IMR-90 (cell line): ENCODE measurements around the gene HAP1. TPM values are rescaled to one million over a fixed set of nuclear protein-coding genes. Genes with fewer than 3 reads are reported as not detected.

Source experiments
- ATAC-seq: fragments of 200-7000 bp; cut with Tn5 transposase; 2 replicates; pipeline ENCODE4 v1.9.1; 2020; ENCODE audit warnings: low read depth, mild to moderate bottlenecking, moderate library complexity
- BruUV-seq: library from RNA; stranded (reverse); fragments of 400-500 nt; replicated peaks from 2 replicates; lab custom pipeline; 2021; lab: Mats Ljungman, UMichigan
- CTCF ChIA-PET: fragments of 300-600 bp; formaldehyde crosslinking; extraction: SDS; loops from one replicate; lab custom pipeline; 2021; ENCODE audit warnings: antibody characterized with exemption; lab: Yijun Ruan, JAX
- POLR2A ChIA-PET: fragments of 300-600 bp; sonication (Branson Sonifier 250); formaldehyde crosslinking; loops from one replicate; lab custom pipeline; 2022; ENCODE audit warnings: antibody characterized with exemption; ENCODE audit not compliant: unreplicated experiment; lab: Charles Lee
- DNase-seq: peaks from one replicate; pipeline ENCODE4 v3.0.0; 2013
- H2AFZ ChIP-seq: replicated peaks from 2 replicates; pipeline ENCODE3; 2013; ENCODE audit warnings: low read length, mild to moderate bottlenecking; ENCODE audit not compliant: poor library complexity
- H2AK5ac ChIP-seq: 2 replicates; pipeline ENCODE4 v1.6.1; 2013; ENCODE audit warnings: low read depth, low read length, inconsistent platforms
- H2AK9ac ChIP-seq: replicated peaks from 2 replicates; pipeline ENCODE3; 2013; ENCODE audit warnings: mild to moderate bottlenecking, low read depth, low read length, moderate library complexity; ENCODE audit not compliant: poor library complexity
- H2BK120ac ChIP-seq: 2 replicates; pipeline ENCODE4 v1.6.1; 2013; ENCODE audit warnings: low read depth, low read length, inconsistent platforms
- H2BK15ac ChIP-seq: 3 replicates; pipeline ENCODE4 v1.6.1; 2013; ENCODE audit warnings: low read depth, low read length, inconsistent platforms
- H2BK20ac ChIP-seq: 2 replicates; pipeline ENCODE4 v1.6.1; 2013; ENCODE audit warnings: low read depth, mild to moderate bottlenecking, inconsistent platforms, low read length, moderate library complexity
- H2BK5ac ChIP-seq: 2 replicates; pipeline ENCODE4 v1.6.1; 2013; ENCODE audit warnings: mild to moderate bottlenecking, low read depth, low read length, inconsistent platforms; ENCODE audit not compliant: poor library complexity, severe bottlenecking
- H3K14ac ChIP-seq: replicated peaks from 2 replicates; pipeline ENCODE4 v1.6.1; 2013; ENCODE audit warnings: low read depth, low read length, inconsistent platforms
- H3K18ac ChIP-seq: 2 replicates; pipeline ENCODE4 v1.6.1; 2013; ENCODE audit warnings: low read depth, low read length, control low read depth
- H3K23ac ChIP-seq: 2 replicates; pipeline ENCODE4 v1.6.1; 2013; ENCODE audit warnings: low read depth, low read length, inconsistent platforms
- H3K27ac ChIP-seq: 2 replicates; pipeline ENCODE4 v1.5.1; 2013; ENCODE audit warnings: mild to moderate bottlenecking, control low read depth, low read length; ENCODE audit not compliant: insufficient read depth
- H3K27me3 ChIP-seq: 2 replicates; pipeline ENCODE4 v1.6.1; 2013; ENCODE audit warnings: low read length; ENCODE audit not compliant: control insufficient read depth, insufficient read depth
- H3K36me3 ChIP-seq: 2 replicates; pipeline ENCODE4 v1.6.1; 2013; ENCODE audit warnings: low read length, mixed read lengths; ENCODE audit not compliant: control insufficient read depth, insufficient read depth
- H3K4ac ChIP-seq: 2 replicates; pipeline ENCODE4 v1.6.1; 2013; ENCODE audit warnings: low read depth, low read length, inconsistent platforms
- H3K4me1 ChIP-seq: 2 replicates; pipeline ENCODE4 v1.6.1; 2013; ENCODE audit warnings: low read length, mixed read lengths; ENCODE audit not compliant: control insufficient read depth, insufficient read depth
- H3K4me2 ChIP-seq: 2 replicates; pipeline ENCODE4 v1.6.1; 2013; ENCODE audit warnings: low read depth, mild to moderate bottlenecking, control low read depth, low read length, moderate library complexity
- H3K4me3 ChIP-seq: 2 replicates; pipeline ENCODE4 v1.5.1; 2013; ENCODE audit warnings: low read depth, mild to moderate bottlenecking, control low read depth, low read length, moderate library complexity; ENCODE audit not compliant: insufficient read depth
- H3K56ac ChIP-seq: 2 replicates; pipeline ENCODE4 v1.6.1; 2013; ENCODE audit warnings: low read length, inconsistent platforms; ENCODE audit not compliant: insufficient read depth; ENCODE audit errors: extremely low read depth
- H3K79me1 ChIP-seq, 2 experiments: 2 replicates each; pipeline ENCODE4 v1.6.1; 2013; ENCODE audit warnings: low read length in 2 of 2, inconsistent platforms in 1 of 2, low read depth in 1 of 2
- H3K9ac ChIP-seq: 2 replicates; pipeline ENCODE4 v1.6.1; 2013; ENCODE audit warnings: low read depth, low read length, control low read depth
- H3K9me1 ChIP-seq: 2 replicates; pipeline ENCODE4 v1.6.1; 2013; ENCODE audit warnings: low read length, inconsistent platforms; ENCODE audit not compliant: insufficient read depth
- H3K9me3 ChIP-seq: 2 replicates; pipeline ENCODE4 v1.6.1; 2013; ENCODE audit warnings: low read length; ENCODE audit not compliant: control insufficient read depth, insufficient read depth
- H4K20me1 ChIP-seq: 2 replicates; pipeline ENCODE4 v1.6.1; 2013; ENCODE audit warnings: low read length, inconsistent platforms; ENCODE audit not compliant: insufficient read depth
- H4K5ac ChIP-seq: 2 replicates; pipeline ENCODE4 v1.6.1; 2013; ENCODE audit warnings: mild to moderate bottlenecking, low read depth, low read length, control low read depth
- H4K8ac ChIP-seq, 2 experiments: 2 replicates each; pipeline ENCODE4 v1.6.1; 2013; ENCODE audit warnings: low read depth in 2 of 2, low read length in 2 of 2, control low read depth in 1 of 2, inconsistent platforms in 1 of 2
- H4K91ac ChIP-seq: 2 replicates; pipeline ENCODE4 v1.6.1; 2013; ENCODE audit warnings: low read depth, low read length, inconsistent platforms; ENCODE audit not compliant: insufficient read depth
- BHLHE40 ChIP-seq: fragments of 150-350 bp; IDR thresholded peaks from 2 replicates; pipeline ENCODE4 v1.6.1; 2016; ENCODE audit warnings: mild to moderate bottlenecking, low read depth, low read length
- CTCF ChIP-seq: conservative IDR thresholded peaks from 2 replicates; pipeline ENCODE4 v1.5.1; 2012; ENCODE audit warnings: mild to moderate bottlenecking, low read depth, low read length, improper control_type of control experiment
- MAZ ChIP-seq: IDR thresholded peaks from 2 replicates; pipeline ENCODE4 v1.6.1; 2012; ENCODE audit warnings: low read depth, mild to moderate bottlenecking, low read length, improper control_type of control experiment, moderate library complexity, borderline replicate concordance
- NFE2L2 ChIP-seq: fragments of 150-350 bp; IDR thresholded peaks from 2 replicates; pipeline ENCODE4 v1.6.1; 2016; ENCODE audit warnings: low read depth, mild to moderate bottlenecking, low read length
- RAD21 ChIP-seq: IDR thresholded peaks from 2 replicates; pipeline ENCODE4 v1.6.1; 2012; ENCODE audit warnings: low read length, improper control_type of control experiment
- RFX5 ChIP-seq: IDR thresholded peaks from 2 replicates; pipeline ENCODE4 v1.8.0; 2012; ENCODE audit warnings: low read depth, mild to moderate bottlenecking, low read length, moderate library complexity
- USF2 ChIP-seq: fragments of 150-350 bp; IDR thresholded peaks from 2 replicates; pipeline ENCODE4 v1.6.1; 2017; ENCODE audit warnings: mild to moderate bottlenecking, antibody characterized with exemption, low read length, low read depth
- WGBS, 2 experiments: methylation state at CpG; one replicate each; pipeline versions ENCODE4 v1.1.5 to v1.1.7; 2013; ENCODE audit warnings: missing lambda C conversion rate in 2 of 2; ENCODE audit not compliant: insufficient read length in 1 of 2; ENCODE audit errors: extremely low coverage in 2 of 2; 5-methylcytosine and 5-hydroxymethylcytosine counted together
- dilution Hi-C: fragments of 300-500 bp; cut with HindIII; formaldehyde crosslinking; loops from one replicate; pipeline ENCODE4 v1.14.3; 2018; ENCODE audit warnings: low sequenced_read_pairs; ENCODE audit not compliant: unreplicated experiment
- in situ Hi-C: fragments of 300-500 bp; cut with MboI; formaldehyde crosslinking; loops from 3 replicates; pipeline ENCODE4 v1.14.3; 2019; ENCODE audit warnings: low sequenced_read_pairs, inconsistent platforms, mixed read lengths
- intact Hi-C: fragments of 100-400 bp; cut with micrococcal nuclease; formaldehyde crosslinking; loops from 2 replicates; pipeline ENCODE4 v1.10.0; 2022
- polyA plus RNA-seq, 3 experiments: library from polyadenylated mRNA; depleted of rRNA; stranded (reverse); fragments of >200 nt; gene quantifications; 2 replicates each; pipeline ENCODE4 v1.2.3, GENCODE V29; 2012; ENCODE audit warnings: low replicate concordance in 1 of 3
- total RNA-seq: library from RNA; depleted of rRNA; stranded (reverse); fragments of >200 nt; gene quantifications from 2 replicates; pipeline ENCODE4 v1.2.3, GENCODE V29; 2012

Gene HAP1
- total and polyA plus RNA-seq, 2 of the 4 experiments (the other 2 are of a cell fraction) = under 0.01 to 0.09 TPM

GRCh38 chr17:41762841-41763240 lies 28.4 kb upstream of the HAP1 start:
- Histone ChIP-seq H3K23ac (no peak overlapping the region), H3K56ac (no peak overlapping the region), H2BK20ac (no peak overlapping the region), H3K27ac (no peak overlapping the region), H3K18ac (no peak overlapping the region), H2BK5ac (no peak overlapping the region), H3K14ac (no peak overlapping the region), H3K27me3 (no peaks in the 10 kb centered on the region), H4K20me1 (no peaks in the 10 kb centered on the region), H3K9ac (no peak overlapping the region), H3K9me1 (0 out of 2 replicates have a peak, but pooled peaks cover 7% of the 10 kb centered on the region), H3K4me2 (no peak overlapping the region), H2AK5ac (no peak overlapping the region), H2AK9ac (no peak overlapping the region), H2BK15ac (no peak overlapping the region), H3K36me3 (peaks cover 74% of the 10 kb centered on the region), H3K4me1 (no peaks in the 10 kb centered on the region), H3K4me3 (no peak overlapping the region), H3K9me3 (no peaks in the 10 kb centered on the region), H4K5ac (no peak overlapping the region), H4K91ac (no peak overlapping the region), H3K79me1 (no peaks in the 10 kb centered on the region), H4K8ac (no peak overlapping the region), H2BK120ac (no peak overlapping the region), H2AFZ (no peak overlapping the region), H3K4ac (no peak overlapping the region)
- ChIA-PET CTCF (no interaction called here), POLR2A (no interaction called here)
- no TSS peak for BruUV-seq
- no peak for DNase-seq
- dilution Hi-C loops (no loop called here), in situ Hi-C loops (no loop called here), intact Hi-C loops (no loop called here)
- 95% methylated on average over 10 of the region's 16 CpGs; no CpG with 5 or more reads in 1 of the 2 experiments for whole genome bisulfite sequencing, 2 experiments
- TF ChIP-seq MAZ (no peak), RAD21 (no peak), USF2 (no peak), NFE2L2 (no peak), BHLHE40 (no peak), RFX5 (no peak), CTCF (no peak)
- no peak for ATAC-seq
